H9 (cell line): ENCODE results near the gene APRT. TPM values are rescaled to one million over a fixed set of nuclear protein-coding genes. Genes with fewer than 3 reads are reported as not detected.
"Not testable (repeated sequence)": the region's sequence is repeated elsewhere in the genome, so short reads cannot be mapped to it uniquely, and the experiment has no call there.

Experiments
- DNase-seq: peaks from one replicate; pipeline ENCODE4 v3.0.0-alpha.2; 2017
- H2AFZ ChIP-seq: one replicate; pipeline ENCODE4 v1.6.1; 2013; ENCODE audit warnings: mild to moderate bottlenecking, low read length, control low read depth, moderate library complexity
- H2AK5ac ChIP-seq: 2 replicates; pipeline ENCODE4 v1.6.1; 2013; ENCODE audit warnings: low read length, control low read depth, mixed read lengths; ENCODE audit not compliant: insufficient read length
- H2BK120ac ChIP-seq: one replicate; pipeline ENCODE4 v1.6.1; 2013; ENCODE audit warnings: low read depth, mild to moderate bottlenecking, low read length, control low read depth, inconsistent platforms; ENCODE audit not compliant: poor library complexity, severe bottlenecking
- H2BK12ac ChIP-seq: 2 replicates; pipeline ENCODE4 v1.6.1; 2013; ENCODE audit warnings: low read length, control low read depth, mixed read lengths, low read depth; ENCODE audit not compliant: insufficient read length
- H2BK15ac ChIP-seq: 2 replicates; pipeline ENCODE4 v1.6.1; 2013; ENCODE audit warnings: low read depth, low read length, control low read depth
- H2BK20ac ChIP-seq: one replicate; pipeline ENCODE4 v1.6.1; 2013; ENCODE audit warnings: low read depth, mild to moderate bottlenecking, low read length, control low read depth, inconsistent platforms; ENCODE audit not compliant: poor library complexity, severe bottlenecking
- H2BK5ac ChIP-seq: 2 replicates; pipeline ENCODE4 v1.6.1; 2013; ENCODE audit warnings: low read length, control low read depth, mixed read lengths; ENCODE audit not compliant: insufficient read length
- H3K14ac ChIP-seq: 2 replicates; pipeline ENCODE4 v1.6.1; 2013; ENCODE audit warnings: low read length, control low read depth; ENCODE audit not compliant: insufficient read depth
- H3K18ac ChIP-seq: 2 replicates; pipeline ENCODE4 v1.6.1; 2013; ENCODE audit warnings: low read depth, mild to moderate bottlenecking, mixed read lengths, low read length, control low read depth; ENCODE audit not compliant: insufficient read length
- H3K23ac ChIP-seq: 2 replicates; pipeline ENCODE4 v1.6.1; 2013; ENCODE audit warnings: low read length, control low read depth, mixed read lengths, low read depth; ENCODE audit not compliant: insufficient read length
- H3K23me2 ChIP-seq: 2 replicates; pipeline ENCODE4 v1.6.1; 2013; ENCODE audit warnings: low read depth, mild to moderate bottlenecking, mixed read lengths, low read length, control low read depth; ENCODE audit not compliant: insufficient read length, poor library complexity, severe bottlenecking
- H3K27ac ChIP-seq: 2 replicates; pipeline ENCODE4 v1.5.1; 2013; ENCODE audit warnings: low read length, control low read depth, mixed read lengths, low read depth; ENCODE audit not compliant: insufficient read length
- H3K27me3 ChIP-seq: 2 replicates; pipeline ENCODE4 v1.6.1; 2013; ENCODE audit warnings: low read length, control low read depth, inconsistent platforms; ENCODE audit not compliant: insufficient read depth
- H3K4ac ChIP-seq: 2 replicates; pipeline ENCODE4 v1.6.1; 2013; ENCODE audit warnings: low read depth, mild to moderate bottlenecking, control low read depth, inconsistent platforms, low read length, moderate library complexity
- H3K4me1 ChIP-seq: 2 replicates; pipeline ENCODE4 v1.6.1; 2013; ENCODE audit warnings: low read length, control low read depth, inconsistent platforms; ENCODE audit not compliant: insufficient read depth
- H3K4me2 ChIP-seq: 2 replicates; pipeline ENCODE4 v1.6.1; 2013; ENCODE audit warnings: low read length, control low read depth, mixed read lengths; ENCODE audit not compliant: insufficient read length, insufficient read depth
- H3K56ac ChIP-seq: 2 replicates; pipeline ENCODE4 v1.6.1; 2013; ENCODE audit warnings: low read depth, mild to moderate bottlenecking, mixed read lengths, low read length, control low read depth; ENCODE audit not compliant: insufficient read length
- H3K79me1 ChIP-seq: 2 replicates; pipeline ENCODE4 v1.6.1; 2013; ENCODE audit warnings: low read depth, mild to moderate bottlenecking, moderate library complexity, low read length, control low read depth, inconsistent platforms; ENCODE audit not compliant: insufficient read depth, poor library complexity, severe bottlenecking
- H3K79me2 ChIP-seq: 2 replicates; pipeline ENCODE4 v1.6.1; 2013; ENCODE audit warnings: low read length, control low read depth, inconsistent platforms; ENCODE audit not compliant: insufficient read depth
- H3K9ac ChIP-seq: 2 replicates; pipeline ENCODE4 v1.6.1; 2013; ENCODE audit warnings: low read length, control low read depth, mixed read lengths; ENCODE audit not compliant: insufficient read length; ENCODE audit errors: extremely low read depth
- H3K9me3 ChIP-seq: one replicate; pipeline ENCODE4 v1.6.1; 2013; ENCODE audit warnings: low read depth, low read length, inconsistent platforms; ENCODE audit not compliant: control insufficient read depth
- H3T11ph ChIP-seq: one replicate; pipeline ENCODE4 v1.6.1; 2013; ENCODE audit warnings: mild to moderate bottlenecking, low read length, control low read depth, inconsistent platforms
- H4K20me1 ChIP-seq: one replicate; pipeline ENCODE4 v1.6.1; 2013; ENCODE audit not compliant: control insufficient read depth, insufficient read length, insufficient read depth
- H4K5ac ChIP-seq: 2 replicates; pipeline ENCODE4 v1.6.1; 2013; ENCODE audit warnings: low read depth, mild to moderate bottlenecking, mixed read lengths, low read length, control low read depth; ENCODE audit not compliant: insufficient read length
- H4K8ac ChIP-seq: replicated peaks from 2 replicates; pipeline ENCODE4 v1.6.1; 2013; ENCODE audit warnings: low read length, control low read depth, mixed read lengths, low read depth; ENCODE audit not compliant: insufficient read length
- H4K91ac ChIP-seq: 2 replicates; pipeline ENCODE4 v1.6.1; 2013; ENCODE audit warnings: low read depth, mild to moderate bottlenecking, moderate library complexity, mixed read lengths, low read length, control low read depth; ENCODE audit not compliant: insufficient read length
- H3K27ac Mint-ChIP-seq, 3 experiments: 2 replicates in 2 of 3; 3 replicates in 1 of 3; pipeline ENCODE4 v1.8.0; 2020 to 2021; ENCODE audit warnings: mixed read lengths in 3 of 3, mild to moderate bottlenecking in 1 of 3, moderate library complexity in 1 of 3
- H3K27me3 Mint-ChIP-seq: 2 replicates; pipeline ENCODE4 v1.8.0; 2021; ENCODE audit warnings: low read depth, mild to moderate bottlenecking, moderate library complexity, mixed read lengths
- H3K36me3 Mint-ChIP-seq, 3 experiments: 2 replicates in 2 of 3; 3 replicates in 1 of 3; pipeline ENCODE4 v1.8.0; 2020 to 2021; ENCODE audit warnings: low read depth in 3 of 3, mixed read lengths in 3 of 3; ENCODE audit not compliant: insufficient read depth in 1 of 3
- H3K4me1 Mint-ChIP-seq, 2 experiments: 2 replicates each; pipeline ENCODE4 v1.8.0; 2020; ENCODE audit warnings: mixed read lengths in 2 of 2
- H3K4me3 Mint-ChIP-seq, 2 experiments: 2 replicates in 1 of 2; 3 replicates in 1 of 2; pipeline ENCODE4 v1.8.0; 2020 to 2021; ENCODE audit warnings: mild to moderate bottlenecking in 2 of 2, mixed read lengths in 2 of 2, moderate library complexity in 1 of 2
- H3K9me3 Mint-ChIP-seq, 2 experiments: 2 replicates in 1 of 2; 3 replicates in 1 of 2; pipeline ENCODE4 v1.8.0; 2020; ENCODE audit warnings: mild to moderate bottlenecking in 2 of 2, mixed read lengths in 2 of 2, moderate library complexity in 1 of 2
- CTCF ChIP-seq: fragments of 200-600 bp; sonication (generic); conservative IDR thresholded peaks from 3 replicates; pipeline ENCODE4 v1.8.0; 2021; ENCODE audit warnings: antibody characterized with exemption, mild to moderate bottlenecking
- WGBS: extraction: QIAGEN DNeasy Blood & Tissue Kit; methylation state at CpG from one replicate; pipeline ENCODE4 v1.1.7; 2013; ENCODE audit warnings: missing lambda C conversion rate, low lambda C conversion rate, mixed read lengths; ENCODE audit not compliant: insufficient read length; ENCODE audit errors: extremely low coverage; 5-methylcytosine and 5-hydroxymethylcytosine counted together
- total RNA-seq: library from RNA; stranded (reverse); gene quantifications from 2 replicates; pipeline ENCODE4 v1.2.1, GENCODE V29; 2021

The APRT gene
- total RNA-seq, 1 experiment from 2014 or later, result 246 TPM

GRCh38 chr16:88824256-88825077 is 12.7 kb upstream of the APRT start:
- no peak overlapping the region for H2BK15ac ChIP-seq
- no peak overlapping the region for H3K14ac ChIP-seq
- WGBS, result no CpG with 5 or more reads among the region's 33 CpGs
- Mint-ChIP-seq H3K4me3 (no peak overlapping the region; a peak in 1 of 5 replicates), H3K27ac (no peak overlapping the region), H3K27me3 (no peaks in the 10 kb centered on the region), H3K36me3 (peaks cover 1 to 8% (median 6%) of the 10 kb centered on the region in 3 experiments; a peak in 3 of 7 replicates), H3K9me3 (no peaks in the 10 kb centered on the region), H3K4me1 (no peaks in the 10 kb centered on the region)
- no peak overlapping the region for H3K27ac ChIP-seq
- no peaks in the 10 kb centered on the region for H3K79me1 ChIP-seq
- H3K56ac ChIP-seq, result no peak overlapping the region
- no peaks in the 10 kb centered on the region for H3K23me2 ChIP-seq
- no peak overlapping the region for H3K4me2 ChIP-seq
- DNase-seq, result no peak
- H2BK20ac ChIP-seq, result no peak overlapping the region
- H2AFZ ChIP-seq, result no peak overlapping the region
- H4K20me1 ChIP-seq, result no peaks in the 10 kb centered on the region
- no peak overlapping the region for H2AK5ac ChIP-seq
- no peaks in the 10 kb centered on the region for H3K4me1 ChIP-seq
- H2BK12ac ChIP-seq, result no peak overlapping the region
- no peak overlapping the region for H3K23ac ChIP-seq
- H2BK5ac ChIP-seq, result no peak overlapping the region
- no peaks in the 10 kb centered on the region for H3K9me3 ChIP-seq
- no peaks in the 10 kb centered on the region for H3K27me3 ChIP-seq
- no peak for TF ChIP-seq CTCF
- no peak overlapping the region for H3K9ac ChIP-seq
- H4K5ac ChIP-seq, result no peak overlapping the region
- no peak overlapping the region for H2BK120ac ChIP-seq
- H4K8ac ChIP-seq, result no peak overlapping the region
- no peaks in the 10 kb centered on the region for H3K79me2 ChIP-seq
- H3T11ph ChIP-seq, result no peak overlapping the region
- no peak overlapping the region for H3K18ac ChIP-seq
- no peak overlapping the region for H3K4ac ChIP-seq
- H4K91ac ChIP-seq, result no peak overlapping the region

GRCh38 chr16:88823646-88824045 is 11.9 kb upstream of the APRT start:
- H3K56ac ChIP-seq, H3K4me2 ChIP-seq, H4K5ac ChIP-seq, H2AFZ ChIP-seq, H4K8ac ChIP-seq, H3K27ac ChIP-seq, H3K79me2 ChIP-seq, H3K9me3 Mint-ChIP-seq, H2BK15ac ChIP-seq, H3K27ac Mint-ChIP-seq, H3K27me3 ChIP-seq, H3K4me1 ChIP-seq, H3K23ac ChIP-seq, H3K18ac ChIP-seq, H3K23me2 ChIP-seq, H3K36me3 Mint-ChIP-seq, H3K9me3 ChIP-seq, H3K27me3 Mint-ChIP-seq, H3K9ac ChIP-seq, H2BK120ac ChIP-seq, H2AK5ac ChIP-seq, H2BK5ac ChIP-seq, H2BK20ac ChIP-seq, DNase-seq, H3K4me1 Mint-ChIP-seq, H3K4me3 Mint-ChIP-seq, H3K14ac ChIP-seq, H3K79me1 ChIP-seq, H3K4ac ChIP-seq, H4K91ac ChIP-seq, H3T11ph ChIP-seq, H2BK12ac ChIP-seq, H4K20me1 ChIP-seq: not testable (repeated sequence)
- WGBS, result no CpG with 5 or more reads among the region's 31 CpGs
